Calu3 (cell line): ENCODE results near the gene WDR93. TPM values are rescaled to one million over a fixed set of nuclear protein-coding genes. Genes with fewer than 3 reads are reported as not detected.
"Not testable (repeated sequence)": the region's sequence is repeated elsewhere in the genome, so short reads cannot be mapped to it uniquely, and the experiment has no call there.

Source experiments
- BruUV-seq: library from RNA; stranded (reverse); fragments of 400-500 nt; replicated peaks from 2 replicates; lab custom pipeline; 2021; lab: Mats Ljungman, UMichigan
- CTCF ChIA-PET: fragments of 300-600 bp; sonication (Branson Sonifier 250); formaldehyde crosslinking; loops from one replicate; lab custom pipeline; 2022; ENCODE audit warnings: antibody characterized with exemption; lab: Charles Lee
- DNase-seq: peaks from one replicate; pipeline ENCODE4 v3.0.0; 2022
- H3K27ac Mint-ChIP-seq: one replicate; pipeline ENCODE4 v1.8.0; 2022; ENCODE audit warnings: mixed read lengths; ENCODE audit not compliant: unreplicated experiment
- H3K27me3 Mint-ChIP-seq: one replicate; pipeline ENCODE4 v1.8.0; 2022; ENCODE audit warnings: mixed read lengths; ENCODE audit not compliant: unreplicated experiment
- H3K36me3 Mint-ChIP-seq: one replicate; pipeline ENCODE4 v1.8.0; 2022; ENCODE audit warnings: mild to moderate bottlenecking, moderate library complexity, mixed read lengths; ENCODE audit not compliant: insufficient read depth, unreplicated experiment
- H3K4me1 Mint-ChIP-seq: one replicate; pipeline ENCODE4 v1.8.0; 2022; ENCODE audit warnings: mild to moderate bottlenecking, low read depth, mixed read lengths; ENCODE audit not compliant: unreplicated experiment
- H3K4me3 Mint-ChIP-seq: one replicate; pipeline ENCODE4 v1.8.0; 2022; ENCODE audit warnings: mild to moderate bottlenecking, low read depth, moderate library complexity, mixed read lengths; ENCODE audit not compliant: unreplicated experiment
- H3K9me3 Mint-ChIP-seq: one replicate; pipeline ENCODE4 v1.8.0; 2022; ENCODE audit warnings: low read depth, mixed read lengths; ENCODE audit not compliant: unreplicated experiment
- CTCF ChIP-seq: fragments of 200-600 bp; IDR thresholded peaks from one replicate; pipeline ENCODE4 v1.8.0; 2022; ENCODE audit warnings: antibody characterized with exemption; ENCODE audit not compliant: unreplicated experiment
- intact Hi-C: fragments of 100-400 bp; cut with micrococcal nuclease; formaldehyde crosslinking; loops from one replicate; pipeline ENCODE4 v1.10.0; 2022; ENCODE audit not compliant: unreplicated experiment
- total RNA-seq: library from RNA; stranded (reverse); gene quantifications from 2 replicates; pipeline ENCODE4 v1.2.3, GENCODE V29; 2022

The WDR93 gene
- total RNA-seq, 1 experiment from 2014 or later, result not detected

DNA sequence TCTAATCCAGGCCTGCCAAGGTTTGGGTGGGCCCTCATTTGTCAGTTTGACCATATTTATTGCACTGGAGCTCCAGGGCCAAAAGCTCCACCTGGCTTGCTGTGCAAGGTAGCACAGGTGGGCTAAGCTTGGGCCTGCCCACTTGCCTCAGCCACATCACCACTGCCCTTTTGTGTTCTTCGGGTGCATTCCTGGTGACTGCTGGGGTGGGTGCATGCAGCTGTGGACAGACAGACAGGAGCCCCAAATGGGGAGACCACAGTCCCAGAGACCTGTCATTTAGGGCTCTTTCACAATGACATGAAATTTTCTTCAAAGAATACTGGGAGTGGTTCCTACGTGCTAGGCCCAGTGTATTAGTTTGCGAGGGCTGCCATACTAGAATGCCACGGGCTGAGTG, 88.2 kb downstream of the WDR93 start:
- Mint-ChIP-seq H3K4me3 (no peak overlapping the region), H3K27me3 (no peaks in the 10 kb centered on the region), H3K9me3 (no peaks in the 10 kb centered on the region), H3K36me3 (no peaks in the 10 kb centered on the region), H3K27ac (no peak overlapping the region), H3K4me1 (peaks cover 31% of the 10 kb centered on the region)
- intact Hi-C loops, result no loop called here
- no TSS peak for BruUV-seq
- DNase-seq, result no peak
- CTCF ChIA-PET, result interaction anchor here (1.5 kb wide), 1 partner anchor 18 kb away, joined by 5 read pairs; no protein-coding TSS in a partner anchor
- TF ChIP-seq CTCF, result no peak

DNA sequence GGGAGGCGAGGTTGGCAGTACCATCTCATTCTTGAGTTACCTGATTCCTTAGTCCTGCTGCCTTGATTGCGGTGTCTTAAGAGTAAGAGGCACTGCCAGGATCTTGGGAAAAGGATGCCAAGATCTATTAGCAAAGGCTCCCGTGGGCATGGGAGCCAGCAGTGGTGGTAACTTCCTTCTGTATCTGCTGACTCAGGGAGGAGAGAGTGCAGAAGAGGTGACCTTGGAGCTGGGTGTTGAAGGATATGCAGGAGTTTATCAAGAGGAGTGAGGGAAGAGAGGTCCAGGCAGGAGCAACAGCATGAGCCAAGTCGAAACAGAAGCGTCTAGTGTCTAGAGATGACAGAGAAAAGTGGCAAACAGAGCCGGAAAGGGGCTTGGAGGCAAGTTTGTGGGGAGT, 90.0 kb downstream of the WDR93 start:
- Mint-ChIP-seq H3K36me3 (peaks cover 5% of the 10 kb centered on the region), H3K4me3 (no peak overlapping the region), H3K27me3 (no peaks in the 10 kb centered on the region), H3K27ac (peak overlapping the region; percentile 4), H3K4me1 (peaks cover 49% of the 10 kb centered on the region), H3K9me3 (no peaks in the 10 kb centered on the region)
- DNase-seq, result no peak
- no TSS peak for BruUV-seq
- intact Hi-C loops, result no loop called here
- no peak for TF ChIP-seq CTCF
- CTCF ChIA-PET, result interaction anchor here (0.6 to 1.3 kb wide), 3 partner anchors 19 to 94 kb away, joined by 5 to 7 read pairs (median 7); no protein-coding TSS in a partner anchor

GRCh38 chr15:89781055-89781454, 90.4 kb downstream of the WDR93 start:
- peak; percentile 47 for DNase-seq

DNA sequence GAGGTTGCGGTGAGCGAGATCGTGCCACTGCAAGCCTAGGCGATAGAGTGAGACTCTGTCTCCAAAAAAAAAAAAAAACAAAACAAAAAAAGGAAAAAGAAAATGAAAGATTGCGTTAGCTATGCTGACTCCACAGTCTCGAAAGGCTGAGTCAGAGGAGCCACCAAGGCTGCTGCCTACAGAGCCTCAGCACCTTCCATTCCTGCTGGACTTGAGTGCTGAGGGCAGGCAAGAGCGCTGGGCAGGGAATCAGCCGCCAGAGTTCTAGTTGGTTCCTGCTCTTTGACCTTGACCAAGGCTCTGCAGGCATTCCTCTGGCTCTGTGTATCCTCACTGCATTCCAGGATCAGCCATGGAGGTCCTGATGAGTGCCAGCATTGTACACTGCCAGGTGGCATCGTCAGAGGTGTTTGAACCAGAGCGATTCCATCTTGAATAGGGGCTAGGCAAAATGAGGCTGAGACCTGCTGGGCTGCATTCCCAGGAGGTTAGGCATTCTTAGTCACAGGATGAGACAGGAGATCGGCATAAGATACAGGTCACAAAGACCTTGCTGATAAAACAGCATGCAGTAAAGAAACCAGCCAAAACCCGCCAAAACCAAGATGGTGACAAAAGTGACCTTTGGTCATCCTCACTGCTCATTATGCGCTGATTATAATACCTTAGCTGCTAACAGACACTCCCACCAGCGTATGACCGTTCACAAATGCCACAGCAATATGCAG, 91.4 kb downstream of the WDR93 start:
- Mint-ChIP-seq H3K36me3 (peaks cover 12% of the 10 kb centered on the region), H3K9me3 (no peaks in the 10 kb centered on the region), H3K4me1 (peaks cover 53% of the 10 kb centered on the region), H3K27ac (peak overlapping the region; percentile 63), H3K27me3 (no peaks in the 10 kb centered on the region), H3K4me3 (no peak overlapping the region)
- intact Hi-C loops, result no loop called here
- TF ChIP-seq CTCF, result no peak
- CTCF ChIA-PET, result interaction anchor here (0.6 to 1.3 kb wide), 5 partner anchors 21 to 1153 kb away, joined by 3 to 7 read pairs (median 4); partner anchors contain the start of gene UNC45A
- BruUV-seq, result no TSS peak
- peak; percentile 59 for DNase-seq

More at GRCh38 chr15:89781055-89781454, 90.4 kb downstream of the WDR93 start:
- Mint-ChIP-seq H3K27me3 (no peaks in the 10 kb centered on the region), H3K4me3 (no peak overlapping the region), H3K4me1 (peaks cover 53% of the 10 kb centered on the region), H3K36me3 (peaks cover 9% of the 10 kb centered on the region), H3K27ac (peak overlapping the region; percentile 4), H3K9me3 (no peaks in the 10 kb centered on the region)
- BruUV-seq, result no TSS peak
- CTCF ChIA-PET, result interaction anchor here (0.6 to 1.3 kb wide), 3 partner anchors 20 to 94 kb away, joined by 5 to 7 read pairs (median 7); no protein-coding TSS in a partner anchor
- intact Hi-C loops, result no loop called here
- TF ChIP-seq CTCF, result no peak

DNA sequence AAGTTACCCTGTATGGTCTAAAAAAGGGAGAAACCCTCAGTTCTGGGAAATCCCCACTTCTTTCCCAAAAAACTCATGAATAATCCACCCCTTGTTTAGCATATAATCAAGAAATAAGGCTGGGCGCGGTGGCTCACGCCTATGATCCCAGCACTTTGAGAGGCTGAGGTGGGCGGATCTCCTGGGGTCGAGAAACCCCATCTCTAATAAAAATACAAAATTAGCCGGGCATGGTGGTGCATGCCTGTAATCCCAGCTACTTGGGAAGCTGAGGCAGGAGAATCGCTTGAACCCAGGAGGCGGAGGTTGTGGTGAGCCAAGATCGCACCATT, 92.0 kb downstream of the WDR93 start:
- H3K4me3 Mint-ChIP-seq, BruUV-seq, H3K27me3 Mint-ChIP-seq, H3K9me3 Mint-ChIP-seq, DNase-seq, intact Hi-C loops: not testable (repeated sequence)
- Mint-ChIP-seq H3K4me1 (peaks cover 53% of the 10 kb centered on the region), H3K36me3 (peaks cover 12% of the 10 kb centered on the region), H3K27ac (peak overlapping the region; percentile 63)
- CTCF ChIA-PET, result interaction anchor here (1.0 kb wide), 1 partner anchor 65 kb away, joined by 3 read pairs; no protein-coding TSS in a partner anchor
